Measurements from ENCODE around the gene FCSK. TPM values are rescaled to one million over a fixed set of nuclear protein-coding genes. Genes with fewer than 3 reads are reported as not detected.

Gene FCSK
- total RNA-seq, 1 donor from 2014 or later: 16.1 TPM

- DNase-seq (ENCODE audit: low read depth) (no peak), FAIRE-seq (no peak)
- no peak overlapping the region for H3K4me3 ChIP-seq (ENCODE audit: low read depth, low read length)
- H3K27me3 ChIP-seq (ENCODE audit: control insufficient read depth, insufficient read depth, low read length): no peaks in the 10 kb centered on the region
- TF ChIP-seq CTCF (IDR thresholded peaks at IDR 0.05; ENCODE audit: insufficient read depth, low read length, severe bottlenecking): no peak
- H3K36me3 ChIP-seq (ENCODE audit: control insufficient read depth, insufficient read depth, low read length): peaks cover 11% of the 10 kb centered on the region
Observed at GRCh38 chr16:70526403-70526802, 72.0 kb downstream of the FCSK start.

GRCh38 chr16:70527315-70527996 lies 73.1 kb downstream of the FCSK start:
- DNase-seq (ENCODE audit: low read depth): no peak
- no peak for FAIRE-seq
- Histone ChIP-seq H3K36me3 (ENCODE audit: control insufficient read depth, insufficient read depth, low read length) (peaks cover 16% of the 10 kb centered on the region), H3K4me3 (ENCODE audit: low read depth, low read length) (no peak overlapping the region), H3K27me3 (ENCODE audit: control insufficient read depth, insufficient read depth, low read length) (no peaks in the 10 kb centered on the region)
- TF ChIP-seq CTCF (IDR thresholded peaks at IDR 0.05; ENCODE audit: insufficient read depth, low read length, severe bottlenecking): no peak

GRCh38 chr16:70529051-70529777 lies 74.8 kb downstream of the FCSK start:
- Histone ChIP-seq H3K4me3 (ENCODE audit: low read depth, low read length) (no peak overlapping the region), H3K27me3 (ENCODE audit: control insufficient read depth, insufficient read depth, low read length) (no peaks in the 10 kb centered on the region), H3K36me3 (ENCODE audit: control insufficient read depth, insufficient read depth, low read length) (peaks cover 18% of the 10 kb centered on the region)
- FAIRE-seq (no peak), DNase-seq (ENCODE audit: low read depth) (peak; percentile 68)
- TF ChIP-seq CTCF (IDR thresholded peaks at IDR 0.05; ENCODE audit: insufficient read depth, low read length, severe bottlenecking): peak; percentile 25

Other genes with a start within 250 kb of the FCSK start
- gene EXOSC6, start 202.7 kb upstream of the FCSK start, total RNA-seq: 31.3 and 54.0 TPM in 2 replicates
- gene AARS1, start 165.1 kb upstream of the FCSK start, total RNA-seq: 338 and 446 TPM in 2 replicates
- gene DDX19B, start 155.4 kb upstream of the FCSK start, total RNA-seq: 31.6 and 41.3 TPM in 2 replicates
- gene DDX19A, start 107.7 kb upstream of the FCSK start, total RNA-seq: 21.3 and 27.9 TPM in 2 replicates
- 2.6 and 3.2 TPM in 2 replicates for gene ST3GAL2, start 15.5 kb upstream of the FCSK start, total RNA-seq
- 45.3 and 46.7 TPM in 2 replicates for gene COG4, start 69.0 kb downstream of the FCSK start, total RNA-seq
- gene SF3B3, start 69.2 kb downstream of the FCSK start, total RNA-seq: 58.1 and 80.6 TPM in 2 replicates
- gene IL34, start 192.0 kb downstream of the FCSK start, total RNA-seq: 0.26 and 2.0 TPM in 2 replicates
- 20.0 and 42.6 TPM in 2 replicates for gene MTSS2, start 231.5 kb downstream of the FCSK start, total RNA-seq

All from bronchial epithelial cell (primary cell).